GM04503 (cell line): Measurements from ENCODE around the gene PHLDB1.
"Not testable (repeated sequence)": the region's sequence is repeated elsewhere in the genome, so short reads cannot be mapped to it uniquely, and the experiment has no call there.

Experiments used
- DNase-seq: peaks from one replicate; pipeline ENCODE4 v3.0.0-alpha.2; 2012; ENCODE audit warnings: low read depth

The PHLDB1 gene

DNA sequence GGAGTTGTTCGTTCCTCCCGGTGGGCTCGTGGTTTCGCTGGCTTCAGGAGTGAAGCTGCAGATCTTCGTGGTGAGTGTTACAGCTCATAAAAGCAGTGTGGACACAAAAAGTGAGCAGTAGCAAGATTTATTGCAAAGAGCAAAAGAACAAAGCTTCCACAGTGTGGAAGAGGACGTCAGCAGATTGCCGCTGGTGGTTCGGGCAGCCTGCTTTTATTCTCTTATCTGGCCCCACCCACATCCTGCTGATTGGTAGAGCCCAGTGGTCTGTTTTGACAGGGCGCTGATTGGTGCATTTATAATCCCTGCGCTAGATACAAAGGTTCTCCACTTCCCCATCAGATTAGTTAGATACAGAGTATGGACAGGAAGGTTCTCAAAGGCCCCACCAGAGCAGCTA is 80.9 kb downstream of the PHLDB1 start:
- DNase-seq, result not testable (repeated sequence)

DNA sequence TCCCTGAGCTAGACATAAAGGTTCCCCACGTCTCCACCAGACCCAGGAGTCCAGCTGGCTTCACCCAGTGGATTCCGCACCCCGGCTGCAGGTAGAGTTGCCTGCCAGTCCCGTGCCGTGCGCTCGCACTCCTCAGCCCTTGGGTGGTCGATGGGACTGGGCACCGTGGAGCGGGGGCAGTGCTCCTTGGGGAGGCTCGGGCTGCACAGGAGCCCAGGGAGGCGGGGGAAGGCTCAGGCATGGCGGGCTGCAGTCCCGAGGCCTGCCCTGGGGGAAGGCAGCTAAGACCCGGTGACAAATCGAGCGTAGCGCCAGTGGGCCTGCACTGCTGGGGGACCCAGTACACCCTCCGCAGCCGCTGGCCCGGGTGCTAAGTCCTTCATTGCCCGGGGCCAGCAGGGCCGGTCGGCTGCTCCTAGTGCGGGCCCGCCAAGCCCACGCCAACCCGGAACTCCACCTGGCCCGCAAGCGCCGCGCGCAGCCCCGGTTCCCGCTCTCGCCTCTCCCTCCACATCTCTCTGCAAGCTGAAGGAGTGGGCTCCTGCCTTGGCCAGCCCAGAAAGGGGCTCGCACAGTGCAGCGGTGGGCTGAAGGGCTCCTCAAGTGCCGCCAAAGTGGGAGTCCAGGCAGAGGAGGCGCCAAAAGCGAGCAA is 81.6 kb downstream of the PHLDB1 start:
- no peak for DNase-seq

DNA sequence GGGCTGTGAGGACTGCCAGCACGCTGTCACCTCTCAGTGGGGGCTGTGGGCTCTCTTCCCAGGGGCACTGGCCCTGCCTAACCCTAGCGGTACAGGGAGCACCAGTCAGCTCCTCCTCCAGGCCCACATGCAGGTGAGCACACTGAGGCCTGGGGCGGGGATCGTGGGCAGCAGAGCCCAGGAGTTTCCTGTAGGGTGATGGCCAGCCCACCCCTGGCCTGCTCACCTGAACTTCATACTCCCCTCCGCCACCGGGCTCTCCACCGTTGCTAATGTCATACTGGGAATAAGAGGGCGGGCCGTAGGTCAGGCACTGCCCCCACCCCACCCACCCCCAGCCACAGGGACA is 82.1 kb downstream of the PHLDB1 start:
- no peak for DNase-seq

DNA sequence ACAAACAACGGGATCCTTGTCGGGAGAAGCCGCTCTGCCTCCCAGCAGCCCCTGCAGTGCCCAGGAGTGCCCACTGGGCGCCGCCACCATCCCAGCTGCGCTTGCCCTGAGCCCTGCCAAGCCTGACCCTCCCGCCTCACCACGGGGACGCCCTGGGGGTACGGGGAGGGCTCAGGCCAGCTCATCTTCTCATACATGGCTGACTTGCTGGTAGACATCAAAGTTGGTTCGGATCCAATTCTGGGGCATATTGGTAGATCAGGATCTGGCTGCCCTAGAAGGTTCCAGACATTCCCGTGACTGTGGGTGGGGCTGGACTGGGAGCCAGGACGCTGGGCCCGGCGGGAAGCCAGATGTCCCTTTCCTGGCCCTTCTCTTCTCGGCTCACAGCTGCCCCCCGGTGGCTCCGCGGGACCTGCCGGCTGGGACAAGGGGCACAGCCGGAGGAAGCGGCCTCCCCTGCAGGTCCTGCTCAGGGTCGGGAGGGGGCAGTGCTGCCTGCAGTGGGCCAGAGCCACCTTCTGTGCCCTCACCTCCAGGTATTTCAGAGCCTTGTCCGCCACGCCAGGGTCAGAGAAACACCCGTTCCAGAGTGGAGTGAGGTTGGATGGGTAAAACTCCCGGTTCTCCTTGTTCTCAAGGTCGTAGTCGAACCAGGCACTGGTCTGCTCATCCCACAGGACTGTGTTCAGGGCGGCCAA is 82.6 kb downstream of the PHLDB1 start:
- DNase-seq, result peak; percentile 85

DNA sequence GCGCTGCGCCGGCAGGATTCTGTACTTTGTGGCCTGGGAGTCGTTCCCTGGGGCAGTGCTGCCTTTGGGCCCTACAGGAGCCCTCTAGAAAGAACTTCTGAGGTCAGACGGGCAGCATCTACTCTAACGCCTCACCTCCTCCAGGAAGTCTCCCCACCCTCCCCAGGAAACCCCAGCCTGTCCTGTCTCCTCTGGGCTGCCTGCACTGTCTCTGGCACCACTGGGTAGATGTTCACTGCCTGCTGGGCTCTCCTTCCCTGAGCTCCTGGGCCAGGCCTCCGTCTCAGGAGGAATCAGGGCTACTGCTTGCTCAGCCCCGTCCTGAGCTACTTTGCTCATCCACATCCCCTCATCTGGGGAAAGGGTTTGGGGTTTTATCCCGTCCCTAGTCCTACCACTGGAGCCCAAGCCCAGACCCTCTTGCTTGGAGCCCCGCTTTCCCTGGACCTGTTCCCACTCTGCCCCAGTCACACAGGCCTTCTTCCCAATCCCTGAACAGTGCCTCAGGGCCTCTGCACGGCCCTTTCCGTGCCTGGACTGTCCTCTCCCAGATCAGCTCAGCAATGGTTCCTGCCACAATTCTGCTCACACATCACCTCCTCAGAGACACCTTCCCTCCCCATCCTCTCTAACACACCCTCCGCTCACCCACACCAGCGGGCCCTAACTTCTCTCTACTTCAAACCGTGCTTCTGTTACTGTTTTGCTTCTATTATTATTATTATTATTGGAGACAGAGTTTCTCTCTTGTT is 83.3 kb downstream of the PHLDB1 start:
- DNase-seq, result no peak

DNA sequence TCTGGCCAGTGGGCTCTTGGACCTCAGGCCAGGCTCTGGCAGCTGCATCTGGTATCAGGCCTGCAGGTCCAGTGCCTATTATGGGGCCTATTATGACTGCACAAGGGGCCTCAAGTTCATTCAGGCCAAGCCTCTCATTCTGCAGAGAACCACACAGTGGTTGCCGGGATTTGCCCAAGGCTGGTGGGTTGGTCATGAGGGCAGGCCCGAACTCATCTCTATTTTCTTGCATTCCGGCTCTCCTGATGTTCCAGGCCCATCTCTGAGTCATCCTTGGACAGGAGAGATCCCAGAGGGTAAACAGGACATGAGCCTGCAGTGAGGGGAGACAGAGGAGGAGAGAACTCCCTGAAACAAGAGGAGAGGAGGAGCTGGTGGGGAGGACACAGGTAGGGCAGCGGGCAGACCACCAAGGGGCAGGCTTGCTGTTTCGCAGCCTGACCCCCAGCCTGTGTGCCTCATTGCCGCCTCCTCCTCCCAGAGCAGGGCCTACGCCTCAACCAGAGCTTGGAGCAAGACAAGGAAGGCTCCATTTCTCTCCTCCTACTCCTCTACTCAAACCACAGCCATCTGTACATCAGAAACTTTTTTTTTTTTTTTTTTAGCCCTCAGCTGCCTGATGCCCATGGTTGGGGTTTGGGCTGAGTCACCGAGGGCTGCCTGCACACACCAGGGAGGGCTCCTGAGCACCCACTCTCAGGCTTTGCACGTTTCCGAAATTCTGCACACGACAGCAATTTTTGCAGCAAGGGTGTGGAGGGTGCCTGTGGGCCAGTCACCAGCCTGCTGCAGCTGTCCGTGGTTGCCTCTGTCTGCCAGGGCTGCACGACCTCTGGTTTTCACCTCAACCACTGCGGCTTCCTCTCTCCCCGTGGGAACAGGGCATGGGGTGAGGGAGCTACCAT is 84.8 kb downstream of the PHLDB1 start:
- DNase-seq, result peak; percentile 23

DNA sequence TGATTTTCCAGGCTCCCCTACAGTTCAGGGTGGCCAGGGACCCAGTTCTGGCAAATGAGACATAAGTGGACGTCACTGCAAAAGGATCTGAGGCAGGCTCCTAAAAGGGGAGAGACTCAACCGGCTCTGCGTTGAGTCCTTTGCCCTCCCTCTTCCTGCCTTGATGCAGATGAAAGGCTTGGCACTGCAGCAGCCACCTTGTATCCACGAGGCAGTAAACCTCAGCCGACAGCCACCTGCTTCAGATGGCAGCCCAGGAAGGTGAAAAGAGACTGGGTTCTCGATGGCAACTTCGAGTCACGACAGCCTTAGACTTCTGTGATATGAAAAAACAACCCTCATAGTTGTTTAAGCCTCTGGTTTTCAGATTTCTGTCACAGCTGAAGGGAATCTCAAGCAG is 86.8 kb downstream of the PHLDB1 start:
- no peak for DNase-seq

DNA sequence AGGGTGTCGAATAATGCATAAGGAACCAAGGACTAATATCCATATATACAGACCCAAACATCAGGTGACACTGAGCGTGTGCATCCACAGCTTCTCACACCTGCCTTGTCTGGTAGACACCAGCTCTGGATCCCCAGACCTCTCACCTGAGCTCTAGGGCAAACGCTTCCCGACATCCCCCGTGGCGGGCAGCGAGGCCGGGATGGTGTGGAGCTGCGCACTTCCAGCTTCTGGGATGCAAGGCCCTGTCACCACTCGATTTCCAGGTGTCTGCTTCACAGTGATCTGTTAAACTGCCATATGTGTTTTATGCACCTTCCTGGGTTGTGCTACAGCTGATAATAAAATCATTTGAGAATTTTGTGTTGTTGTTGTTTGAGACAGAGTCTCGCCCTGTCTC is 87.4 kb downstream of the PHLDB1 start:
- no peak for DNase-seq

DNA sequence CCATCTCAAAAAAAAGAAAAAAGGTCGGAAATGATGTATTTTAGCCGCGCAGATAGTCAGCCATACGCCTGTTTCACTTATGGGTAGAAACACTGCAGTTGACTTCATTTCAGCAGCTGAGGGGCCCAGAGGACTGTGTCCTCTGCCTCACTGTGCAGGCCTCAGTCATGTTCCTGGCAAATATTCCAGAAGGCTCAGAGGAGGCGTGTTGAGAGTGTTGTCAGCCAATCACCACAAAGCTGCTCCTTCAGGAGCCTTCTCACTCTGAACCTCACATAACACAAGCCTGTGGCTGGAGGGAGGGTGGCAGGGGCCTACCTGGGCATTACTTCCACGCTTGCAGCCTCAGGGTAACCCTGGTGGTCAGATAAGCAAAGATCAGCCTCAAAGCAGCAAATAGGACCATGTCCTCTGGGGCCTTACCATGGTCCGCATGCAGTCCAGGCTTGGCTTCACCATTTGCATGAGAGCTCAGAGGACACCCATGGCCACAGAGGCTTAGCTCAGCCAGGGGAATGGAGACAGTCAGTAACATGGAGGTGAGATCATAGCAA is 89.3 kb downstream of the PHLDB1 start:
- no peak for DNase-seq

DNA sequence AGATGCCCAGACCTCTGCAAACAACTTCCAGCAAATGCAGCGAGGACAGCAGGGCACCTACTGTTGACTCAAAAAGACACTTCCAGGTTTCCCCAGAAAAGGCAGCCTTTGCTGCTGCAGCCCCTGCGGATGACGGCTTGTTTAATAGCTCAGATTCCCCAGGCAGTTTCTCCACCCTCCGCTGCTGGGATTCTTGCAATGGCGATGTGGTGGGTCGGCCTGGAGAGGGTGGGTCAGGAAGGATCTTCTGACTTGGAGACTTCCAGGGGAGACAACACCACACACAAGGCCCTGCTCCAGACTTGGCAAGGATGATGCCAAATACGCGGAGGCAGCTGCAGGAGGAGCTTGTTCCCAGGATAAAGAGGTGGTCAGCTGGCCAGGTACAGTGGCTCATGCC is 89.9 kb downstream of the PHLDB1 start:
- DNase-seq, result no peak

DNA sequence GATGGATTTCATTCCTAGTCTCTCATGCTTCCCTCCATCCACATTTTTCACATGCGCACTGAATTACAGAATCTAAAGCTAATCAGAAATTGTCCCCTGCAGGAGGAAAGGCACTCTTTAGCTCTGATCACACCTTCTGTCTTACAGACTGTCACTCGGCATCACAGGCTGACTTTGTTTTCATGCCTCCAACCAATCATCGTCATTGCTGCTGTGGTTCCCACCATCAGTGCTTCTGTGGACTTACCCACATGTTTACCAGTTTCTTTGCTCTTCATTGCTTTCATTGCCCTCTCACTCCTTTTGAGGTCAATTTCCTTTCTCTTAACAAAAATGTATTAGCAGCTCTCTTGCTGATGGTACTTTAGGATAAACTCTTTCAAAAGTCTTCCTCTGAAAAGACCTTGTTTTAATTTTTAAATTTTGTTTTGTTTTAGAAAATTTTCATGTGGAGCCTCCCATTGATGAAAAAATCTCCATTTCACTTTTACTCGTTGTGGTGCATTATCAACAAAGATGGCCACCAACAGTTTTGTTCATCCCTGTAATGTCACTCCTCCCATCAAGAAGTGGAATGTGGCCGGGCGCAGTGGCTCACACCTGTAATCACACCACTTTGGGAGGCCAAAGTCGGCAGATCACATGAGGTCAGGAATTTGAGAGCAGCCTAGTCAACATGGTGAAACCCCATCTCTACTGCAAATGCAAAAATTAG is 92.2 kb downstream of the PHLDB1 start:
- DNase-seq, result no peak

DNA sequence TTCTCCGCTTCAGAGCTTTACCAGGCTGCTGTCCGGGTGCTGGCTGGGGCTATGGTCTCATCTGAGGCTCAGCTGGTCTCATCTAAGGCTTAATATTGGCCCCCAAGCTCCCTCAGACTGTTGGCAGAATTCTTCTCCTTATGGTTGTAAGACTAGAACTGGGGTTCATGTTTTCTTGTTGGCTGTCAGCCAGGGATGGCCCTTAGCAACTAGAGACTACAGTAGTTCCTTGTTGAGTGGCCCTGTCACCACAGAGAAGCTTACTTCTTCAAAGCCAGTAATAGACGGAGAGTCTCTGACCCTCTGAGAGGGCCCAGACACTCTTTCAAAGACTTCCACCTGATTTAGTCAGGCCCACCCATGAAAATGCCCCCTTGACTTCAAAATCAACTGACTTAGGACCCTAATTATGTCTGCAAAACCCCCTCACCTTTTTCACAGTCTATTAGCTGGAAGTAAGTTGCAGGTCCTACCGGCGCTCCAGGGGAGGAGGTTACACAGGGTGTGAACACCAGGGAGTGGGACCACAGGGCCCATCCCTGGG is 96.2 kb downstream of the PHLDB1 start:
- DNase-seq, result no peak

DNA sequence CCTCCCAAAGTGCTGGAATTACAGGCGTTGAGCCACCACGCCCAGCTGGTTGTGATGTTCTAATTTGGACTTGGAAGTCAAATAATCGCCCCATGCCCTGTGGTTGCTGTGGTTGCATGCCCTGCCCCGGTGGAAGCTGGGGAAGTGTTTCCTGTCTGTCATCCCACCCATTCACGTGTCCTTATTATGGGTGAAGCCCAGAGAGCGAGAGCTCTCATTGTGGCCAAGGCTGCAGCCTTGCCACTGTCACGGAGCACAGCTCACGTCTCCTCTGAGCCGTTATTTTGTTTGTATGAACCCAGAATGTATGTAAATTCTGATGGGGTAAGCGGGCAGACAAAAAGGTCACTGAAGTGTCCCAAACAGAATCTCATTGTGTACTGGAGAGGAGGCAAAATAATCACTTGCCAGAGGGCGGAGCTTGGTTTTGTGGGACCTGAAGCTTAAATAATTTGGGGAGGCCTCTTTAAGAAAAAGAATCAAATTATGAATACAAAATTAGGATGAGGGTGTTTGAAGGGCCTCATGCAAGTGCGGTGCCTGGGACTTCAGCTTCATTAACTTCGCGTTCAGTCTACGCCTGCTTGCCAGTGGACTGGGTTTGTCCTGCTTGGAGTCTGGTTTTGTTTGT is 97.8 kb downstream of the PHLDB1 start:
- no peak for DNase-seq

DNA sequence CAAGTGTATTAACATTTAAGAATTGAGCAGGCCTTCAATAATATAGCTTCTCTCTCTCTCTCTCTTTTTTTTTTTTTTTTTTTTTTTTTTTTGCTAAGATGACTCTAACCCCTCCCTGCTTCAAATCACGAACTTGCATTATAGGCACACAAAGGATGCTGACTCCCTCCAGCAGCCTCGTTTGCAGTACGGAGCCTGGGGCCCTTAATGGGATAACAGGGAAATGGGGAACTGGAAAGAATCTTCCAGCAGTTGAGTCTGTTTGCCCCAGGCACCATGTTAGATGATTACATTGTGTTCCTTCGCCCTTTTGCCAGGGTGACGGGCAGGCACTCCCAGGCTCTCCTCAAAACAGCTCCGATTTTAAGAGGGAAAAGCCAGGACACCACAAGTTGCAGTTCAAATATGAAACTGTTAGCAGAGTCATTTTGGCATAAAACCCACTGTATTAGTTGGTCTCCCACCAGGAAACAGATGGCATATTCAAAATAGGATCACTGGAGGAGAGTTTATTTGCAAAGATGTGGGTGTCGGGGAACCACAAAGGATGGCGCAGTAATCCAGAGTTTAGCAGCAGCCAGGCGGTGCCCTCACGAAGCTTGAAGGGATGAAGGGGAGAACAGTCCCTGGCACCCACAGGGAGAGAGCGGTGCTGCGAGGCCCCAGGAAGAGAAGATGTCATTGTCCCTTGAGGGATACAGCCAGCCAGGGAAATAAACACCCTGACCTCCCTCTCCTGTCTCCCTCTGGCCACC is 98.6 kb downstream of the PHLDB1 start:
- DNase-seq, result no peak

DNA sequence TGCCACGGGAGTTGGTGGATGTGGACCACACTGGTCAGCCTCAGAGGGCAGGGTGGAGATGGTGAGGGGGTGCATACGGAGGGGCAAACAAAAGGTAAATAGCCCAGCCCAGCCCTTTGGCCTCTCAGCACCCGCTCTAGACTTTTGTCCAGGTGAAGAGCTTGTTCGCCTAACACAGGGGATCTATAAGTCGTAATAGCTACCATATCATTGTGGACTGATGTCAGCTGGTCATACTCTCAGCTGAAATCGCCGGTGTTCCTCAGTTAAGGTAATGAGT is 99.1 kb downstream of the PHLDB1 start:
- DNase-seq, result no peak
